ENCODE measurements around the gene SLC6A12.

- TF ChIP-seq CTCF (IDR thresholded peaks at IDR 0.05; ENCODE audit: extremely low read depth in 1 of 2, insufficient read depth in 1 of 2, low read depth in 1 of 2, low read length in 2 of 2) (no peak), GATA2 (IDR thresholded peaks at IDR 0.05; ENCODE audit: insufficient read depth, insufficient read length, low read depth, low read length) (no peak), POLR2A (IDR thresholded peaks at IDR 0.05; ENCODE audit: low read depth, low read length) (no peak), EZH2 (IDR thresholded peaks at IDR 0.05; ENCODE audit: borderline replicate concordance, low read depth, low read length, severe bottlenecking) (no peak), POLR2AphosphoS5 (IDR thresholded peaks at IDR 0.05; ENCODE audit: insufficient read depth, low read depth, low read length) (no peak), MAX (IDR thresholded peaks at IDR 0.05; ENCODE audit: insufficient read depth, insufficient read length) (no peak), MYC (IDR thresholded peaks at IDR 0.05; ENCODE audit: low read depth, low read length) (no peak), JUN (IDR thresholded peaks at IDR 0.05; ENCODE audit: borderline replicate concordance, insufficient read depth, insufficient read length, low read depth) (no peak)
Observed at GRCh38 chr12:240566-240965, 26.6 kb upstream of the SLC6A12 start.

Measured in endothelial cell of umbilical vein (primary cell).